ENCODE results near the gene COTL1.

DNA sequence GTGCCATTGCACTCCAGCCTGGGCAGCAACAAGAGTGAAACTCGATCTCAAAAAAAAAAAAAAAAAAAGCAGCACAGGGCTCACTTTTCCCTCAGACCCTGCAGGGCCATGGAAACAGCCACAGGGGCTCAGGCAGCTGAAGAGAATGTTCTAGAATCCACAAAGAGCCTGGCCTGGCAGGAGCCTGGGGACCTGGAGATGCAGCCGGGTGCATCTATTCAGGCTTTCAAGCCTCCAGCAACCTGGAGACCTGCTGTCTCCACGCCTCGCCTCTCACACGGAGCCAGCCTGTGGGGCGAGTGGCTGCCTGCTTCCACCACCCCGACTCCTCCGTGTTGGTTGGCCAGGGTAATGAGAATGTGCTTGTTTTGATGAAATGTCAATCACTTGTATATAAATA, 69.4 kb downstream of the COTL1 start:
- TF ChIP-seq, protein P1, sequence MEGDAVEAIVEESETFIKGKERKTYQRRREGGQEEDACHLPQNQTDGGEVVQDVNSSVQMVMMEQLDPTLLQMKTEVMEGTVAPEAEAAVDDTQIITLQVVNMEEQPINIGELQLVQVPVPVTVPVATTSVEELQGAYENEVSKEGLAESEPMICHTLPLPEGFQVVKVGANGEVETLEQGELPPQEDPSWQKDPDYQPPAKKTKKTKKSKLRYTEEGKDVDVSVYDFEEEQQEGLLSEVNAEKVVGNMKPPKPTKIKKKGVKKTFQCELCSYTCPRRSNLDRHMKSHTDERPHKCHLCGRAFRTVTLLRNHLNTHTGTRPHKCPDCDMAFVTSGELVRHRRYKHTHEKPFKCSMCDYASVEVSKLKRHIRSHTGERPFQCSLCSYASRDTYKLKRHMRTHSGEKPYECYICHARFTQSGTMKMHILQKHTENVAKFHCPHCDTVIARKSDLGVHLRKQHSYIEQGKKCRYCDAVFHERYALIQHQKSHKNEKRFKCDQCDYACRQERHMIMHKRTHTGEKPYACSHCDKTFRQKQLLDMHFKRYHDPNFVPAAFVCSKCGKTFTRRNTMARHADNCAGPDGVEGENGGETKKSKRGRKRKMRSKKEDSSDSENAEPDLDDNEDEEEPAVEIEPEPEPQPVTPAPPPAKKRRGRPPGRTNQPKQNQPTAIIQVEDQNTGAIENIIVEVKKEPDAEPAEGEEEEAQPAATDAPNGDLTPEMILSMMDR (conservative IDR thresholded peaks at IDR 0.05; ENCODE audit: low read length), result no peak
- no peak for TF ChIP-seq EZH2phosphoT487 (IDR thresholded peaks at IDR 0.05; ENCODE audit: borderline replicate concordance)

Data from Loucy (cell line).